DMS 273 (cell line): Measurements from ENCODE around the gene ADAMTS20.
"Not testable (repeated sequence)": the region's sequence is repeated elsewhere in the genome, so short reads cannot be mapped to it uniquely, and the experiment has no call there.

Experiments used
- DNase-seq: peaks from one replicate; lab custom pipeline; 2025; ENCODE audit not compliant: unreplicated experiment; lab: John Stamatoyannopoulos, UW

Gene ADAMTS20, protein sequence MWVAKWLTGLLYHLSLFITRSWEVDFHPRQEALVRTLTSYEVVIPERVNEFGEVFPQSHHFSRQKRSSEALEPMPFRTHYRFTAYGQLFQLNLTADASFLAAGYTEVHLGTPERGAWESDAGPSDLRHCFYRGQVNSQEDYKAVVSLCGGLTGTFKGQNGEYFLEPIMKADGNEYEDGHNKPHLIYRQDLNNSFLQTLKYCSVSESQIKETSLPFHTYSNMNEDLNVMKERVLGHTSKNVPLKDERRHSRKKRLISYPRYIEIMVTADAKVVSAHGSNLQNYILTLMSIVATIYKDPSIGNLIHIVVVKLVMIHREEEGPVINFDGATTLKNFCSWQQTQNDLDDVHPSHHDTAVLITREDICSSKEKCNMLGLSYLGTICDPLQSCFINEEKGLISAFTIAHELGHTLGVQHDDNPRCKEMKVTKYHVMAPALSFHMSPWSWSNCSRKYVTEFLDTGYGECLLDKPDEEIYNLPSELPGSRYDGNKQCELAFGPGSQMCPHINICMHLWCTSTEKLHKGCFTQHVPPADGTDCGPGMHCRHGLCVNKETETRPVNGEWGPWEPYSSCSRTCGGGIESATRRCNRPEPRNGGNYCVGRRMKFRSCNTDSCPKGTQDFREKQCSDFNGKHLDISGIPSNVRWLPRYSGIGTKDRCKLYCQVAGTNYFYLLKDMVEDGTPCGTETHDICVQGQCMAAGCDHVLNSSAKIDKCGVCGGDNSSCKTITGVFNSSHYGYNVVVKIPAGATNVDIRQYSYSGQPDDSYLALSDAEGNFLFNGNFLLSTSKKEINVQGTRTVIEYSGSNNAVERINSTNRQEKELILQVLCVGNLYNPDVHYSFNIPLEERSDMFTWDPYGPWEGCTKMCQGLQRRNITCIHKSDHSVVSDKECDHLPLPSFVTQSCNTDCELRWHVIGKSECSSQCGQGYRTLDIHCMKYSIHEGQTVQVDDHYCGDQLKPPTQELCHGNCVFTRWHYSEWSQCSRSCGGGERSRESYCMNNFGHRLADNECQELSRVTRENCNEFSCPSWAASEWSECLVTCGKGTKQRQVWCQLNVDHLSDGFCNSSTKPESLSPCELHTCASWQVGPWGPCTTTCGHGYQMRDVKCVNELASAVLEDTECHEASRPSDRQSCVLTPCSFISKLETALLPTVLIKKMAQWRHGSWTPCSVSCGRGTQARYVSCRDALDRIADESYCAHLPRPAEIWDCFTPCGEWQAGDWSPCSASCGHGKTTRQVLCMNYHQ (N-terminal part only)

DNA sequence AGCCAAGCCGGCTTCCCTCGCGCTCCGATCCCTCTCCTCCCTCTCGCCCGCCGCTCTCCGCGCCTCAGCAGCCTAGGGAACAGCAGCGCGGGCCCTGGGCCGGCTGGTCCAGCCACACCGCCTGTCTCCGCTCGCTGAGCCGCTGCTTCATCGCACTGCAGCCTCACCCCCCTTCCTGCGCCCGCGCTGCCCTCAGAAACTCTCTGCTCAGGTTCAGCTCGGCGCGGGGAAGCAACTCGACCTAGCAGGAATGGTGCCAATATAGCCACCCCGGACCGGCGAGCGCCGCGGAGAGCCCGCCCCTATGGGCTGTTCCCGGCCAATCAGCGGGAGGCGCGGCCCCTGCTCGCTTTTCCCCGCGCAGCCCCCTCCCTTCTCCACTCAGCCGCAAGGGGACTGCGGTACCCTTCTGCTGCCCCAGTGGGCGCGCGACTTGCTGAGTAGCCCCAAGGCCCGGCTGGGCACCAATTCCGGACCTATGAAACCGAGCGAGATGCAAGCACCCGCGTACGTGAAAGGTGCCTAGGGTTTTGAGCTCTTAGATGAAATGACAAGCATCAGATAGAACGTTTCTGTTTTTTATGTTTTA, at the start of gene ADAMTS20:
Gene ADAMTS20, minus strand, starts transcription at position 233 of the 589 bp plus-strand sequence. CDS start 282 bp downstream, outside the sequence.
- DNase-seq, result peak; percentile 80

DNA sequence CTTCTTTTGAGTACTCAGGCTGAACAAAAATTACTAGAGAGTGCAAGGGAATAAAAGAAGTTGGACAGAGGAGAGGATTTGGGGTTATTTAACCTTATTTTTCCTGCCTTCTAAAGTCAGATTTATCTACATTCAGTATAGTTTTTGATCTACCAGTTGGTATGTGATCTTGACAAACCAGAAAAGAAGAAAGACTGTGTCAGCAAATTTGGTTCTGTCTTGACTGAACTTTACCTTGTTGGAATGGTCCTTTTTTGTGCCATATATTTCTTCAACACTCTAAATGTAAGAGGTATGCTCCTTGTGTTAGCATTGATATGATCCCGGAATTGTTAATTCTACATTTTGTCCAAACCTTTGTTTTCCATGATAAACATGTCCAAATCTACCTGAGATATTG, 47.7 kb upstream of the ADAMTS20 start:
- no peak for DNase-seq

DNA sequence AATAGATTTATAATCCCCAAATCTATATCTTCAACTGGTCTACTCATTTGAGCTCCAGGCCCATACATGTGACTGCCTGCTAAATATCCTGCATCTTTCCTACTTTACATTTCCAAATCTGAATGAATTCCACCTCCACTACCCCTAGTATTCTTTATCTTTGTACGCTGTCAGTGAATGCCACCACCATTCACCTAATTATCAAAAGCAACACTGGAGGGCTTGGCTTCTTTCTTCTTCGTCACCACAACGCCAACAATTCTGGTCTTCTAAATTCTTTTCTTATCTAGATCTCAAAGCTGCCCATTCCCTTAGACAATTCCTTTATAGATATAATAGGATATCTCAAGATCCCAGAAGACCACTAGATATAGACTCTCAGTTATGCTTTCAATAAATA, 47.1 kb upstream of the ADAMTS20 start:
- DNase-seq, result no peak

DNA sequence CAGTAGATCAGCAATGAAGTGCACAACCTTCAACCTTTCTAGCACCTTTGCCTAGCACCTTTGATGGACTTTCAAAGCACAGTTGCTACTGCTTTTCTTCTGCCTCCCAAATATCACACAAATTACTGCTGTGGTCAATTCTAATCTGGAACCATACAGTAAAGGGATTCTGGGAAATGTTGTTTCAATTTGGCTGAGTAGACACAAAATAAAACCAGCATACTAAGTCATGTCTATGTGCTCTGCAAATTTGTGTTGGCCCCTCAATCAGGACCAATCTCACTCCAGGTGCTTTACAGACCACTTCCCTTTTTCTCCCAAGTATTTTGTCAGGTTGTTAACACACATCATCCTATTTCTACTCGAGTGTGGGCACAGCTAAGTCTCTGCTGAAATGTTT, 38.3 kb upstream of the ADAMTS20 start:
- no peak for DNase-seq

DNA sequence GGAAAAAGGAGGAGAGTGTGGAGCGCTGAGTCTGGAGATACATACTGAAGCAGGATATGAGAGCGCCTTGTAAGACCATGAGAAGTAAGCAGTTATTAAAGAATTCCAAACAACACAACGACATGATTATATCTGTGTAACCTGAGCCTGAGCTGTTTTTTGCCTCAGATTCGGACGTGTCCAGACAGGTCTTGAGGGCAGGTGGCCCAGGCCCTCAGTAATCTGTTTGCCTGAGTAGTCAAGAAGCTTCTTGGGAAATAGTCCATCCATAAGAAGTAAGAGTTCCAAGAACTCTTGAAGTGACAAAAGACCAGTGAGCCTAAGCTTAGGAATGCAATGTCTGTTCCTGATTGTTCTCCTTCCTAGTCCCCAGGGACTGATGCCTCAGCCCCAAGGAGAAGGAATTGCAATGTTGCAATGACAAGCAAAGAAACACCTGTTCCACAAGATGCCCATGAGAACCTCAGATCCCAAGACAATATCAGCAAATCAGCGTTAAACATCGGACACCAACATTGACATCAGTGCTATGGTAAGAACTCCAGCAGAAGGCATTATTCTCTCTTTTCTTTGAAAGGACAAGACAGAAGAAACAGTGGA, 34.7 kb upstream of the ADAMTS20 start:
- DNase-seq, result peak; percentile 57

DNA sequence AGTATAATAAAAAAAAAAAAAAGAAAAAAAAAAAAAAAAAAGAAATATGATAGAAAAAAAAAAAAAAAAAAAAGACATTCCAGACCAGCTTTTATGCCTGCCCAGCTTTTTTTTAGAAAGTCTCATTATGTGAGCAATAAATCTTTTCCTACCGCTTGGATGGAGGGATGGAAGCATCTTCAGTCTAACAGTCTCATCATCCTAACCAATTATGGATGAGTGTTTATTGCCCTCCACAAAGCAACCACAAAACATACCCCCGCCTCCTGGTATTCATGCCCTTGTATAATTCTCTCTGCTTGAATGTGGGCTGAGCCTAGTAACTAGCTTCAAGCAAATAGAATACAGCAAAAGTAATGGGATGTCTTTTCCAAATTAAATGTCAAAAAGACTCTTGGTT, 33.7 kb upstream of the ADAMTS20 start:
- DNase-seq, result no peak

DNA sequence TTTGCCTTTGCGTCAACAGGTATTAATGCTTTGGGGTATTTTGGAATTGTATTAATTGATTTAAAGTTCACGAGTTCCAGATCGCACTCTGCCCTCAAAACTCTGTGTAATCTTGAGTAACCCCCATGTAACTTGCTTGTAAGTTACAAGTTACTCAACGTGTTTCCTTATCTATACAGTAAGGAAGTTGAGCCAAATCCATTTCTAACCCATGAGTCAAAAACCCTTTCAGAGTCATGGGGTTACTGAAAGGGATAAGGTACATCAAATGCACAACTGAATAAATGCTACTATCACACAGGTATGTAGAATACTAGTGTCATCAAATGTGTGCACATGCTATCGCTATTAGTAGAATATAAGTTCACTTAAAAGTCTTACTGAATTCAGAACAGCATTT, 28.6 kb upstream of the ADAMTS20 start:
- DNase-seq, result no peak

DNA sequence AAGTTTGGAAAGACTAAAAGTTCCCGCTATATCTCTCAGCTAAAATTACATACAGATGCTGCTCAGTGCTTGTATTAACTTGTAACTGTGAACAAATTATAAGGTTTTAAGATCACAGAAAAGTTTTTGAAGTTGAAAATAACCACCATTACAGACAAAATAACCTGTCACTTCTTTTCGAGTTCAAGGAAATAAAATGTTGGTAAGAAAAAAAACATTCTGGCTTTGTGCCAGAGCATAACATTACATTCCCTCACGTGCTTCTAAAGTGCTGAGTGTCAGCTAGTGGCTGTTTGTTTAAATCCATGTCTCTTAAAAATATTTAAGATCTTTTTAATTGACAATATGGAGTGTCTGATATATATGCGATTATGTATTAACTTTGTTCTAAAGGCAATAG, 27.2 kb upstream of the ADAMTS20 start:
- DNase-seq, result peak; percentile 27

DNA sequence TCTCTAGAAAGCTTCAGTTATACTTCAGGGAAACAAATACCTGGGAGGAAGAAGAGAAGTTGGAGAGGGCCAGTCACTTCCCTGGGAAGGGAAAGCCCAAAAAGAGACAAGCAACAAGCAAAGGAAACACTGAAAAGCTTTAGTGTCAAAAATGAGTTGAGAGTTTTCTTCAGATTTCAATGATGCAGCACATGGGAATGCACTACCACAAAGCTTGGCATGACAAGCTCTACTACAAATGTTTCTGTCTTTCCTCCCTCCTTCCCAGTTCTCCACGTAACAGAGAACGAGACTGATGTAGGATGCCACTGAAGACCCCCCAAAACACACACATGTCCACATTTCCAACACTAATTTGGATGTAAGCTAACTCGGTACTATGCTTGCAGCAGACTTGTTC, 26.8 kb upstream of the ADAMTS20 start:
- no peak for DNase-seq

DNA sequence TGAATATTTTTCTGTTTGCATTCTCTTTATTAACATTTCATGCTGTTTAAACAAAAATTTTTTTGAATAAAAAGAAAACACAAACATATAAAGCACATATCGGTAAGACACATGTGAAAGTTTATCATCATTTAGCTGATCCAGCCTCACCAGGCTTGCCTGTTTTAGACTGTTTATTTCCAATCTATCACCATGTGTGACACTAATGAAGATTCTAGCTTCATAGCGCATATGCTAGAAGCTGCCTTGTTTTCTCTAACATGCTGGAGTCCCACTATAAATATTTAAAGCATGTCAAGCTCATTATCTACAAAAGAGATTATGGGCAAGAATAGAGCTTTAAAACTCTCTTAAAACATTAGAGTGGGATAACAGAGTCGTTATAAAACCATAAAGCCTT, 25.4 kb upstream of the ADAMTS20 start:
- no peak for DNase-seq

DNA sequence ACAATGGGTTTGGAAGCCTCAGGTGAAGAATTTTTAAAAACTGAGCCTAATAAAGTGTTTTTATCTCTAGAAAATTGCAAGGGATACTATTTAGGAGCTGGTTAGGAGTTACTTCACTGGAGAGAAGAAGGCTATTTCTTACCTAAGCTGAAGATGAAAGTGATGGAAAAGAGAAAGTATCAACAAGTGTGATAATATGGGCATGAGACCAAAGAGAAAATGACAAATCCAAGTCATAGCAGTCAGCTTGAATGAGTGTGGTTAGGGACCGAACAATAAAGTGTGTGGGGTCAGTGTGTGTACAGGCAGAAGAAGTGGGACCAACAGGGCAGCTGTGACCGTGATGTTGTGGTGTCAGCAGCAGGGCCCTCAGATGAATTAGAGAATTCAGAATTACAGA, 24.2 kb upstream of the ADAMTS20 start:
- no peak for DNase-seq

DNA sequence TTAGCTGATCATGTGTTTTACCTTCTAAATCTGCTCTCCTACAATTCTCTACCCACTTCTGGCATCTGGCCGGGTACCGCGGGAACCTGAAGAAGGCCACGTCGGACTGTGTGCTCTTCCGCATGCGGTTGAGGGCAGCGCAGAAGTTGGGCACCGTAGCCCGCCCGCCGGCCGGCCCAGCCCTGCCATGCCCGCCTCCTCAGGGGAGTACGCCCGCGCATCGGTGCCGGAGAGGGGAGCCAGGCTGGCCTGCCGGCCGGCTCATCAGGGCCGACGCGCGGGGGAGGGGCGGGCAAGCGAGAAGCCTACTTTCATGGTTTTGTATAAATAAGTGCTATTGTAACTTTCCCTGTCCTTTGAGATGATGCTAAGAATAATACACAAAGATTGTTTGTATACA, 19.9 kb upstream of the ADAMTS20 start:
- no peak for DNase-seq

DNA sequence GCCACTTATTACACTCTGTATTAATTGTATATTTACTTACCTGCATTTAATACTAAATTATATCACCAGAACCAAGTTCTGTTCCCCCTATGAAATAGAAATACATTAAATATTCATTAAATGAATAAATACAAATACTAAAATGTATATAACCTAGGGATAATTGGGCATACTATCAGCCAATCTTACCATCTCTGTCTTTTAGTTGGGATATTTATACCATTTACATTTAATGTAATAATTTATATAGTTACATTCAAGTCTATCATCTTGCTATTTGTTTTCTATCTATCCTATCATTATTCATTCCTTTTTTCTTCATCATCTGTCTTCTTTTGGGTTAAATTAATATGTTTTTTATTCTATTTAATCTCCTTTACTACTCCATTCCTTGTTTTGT, 4.1 kb upstream of the ADAMTS20 start:
- no peak for DNase-seq

DNA sequence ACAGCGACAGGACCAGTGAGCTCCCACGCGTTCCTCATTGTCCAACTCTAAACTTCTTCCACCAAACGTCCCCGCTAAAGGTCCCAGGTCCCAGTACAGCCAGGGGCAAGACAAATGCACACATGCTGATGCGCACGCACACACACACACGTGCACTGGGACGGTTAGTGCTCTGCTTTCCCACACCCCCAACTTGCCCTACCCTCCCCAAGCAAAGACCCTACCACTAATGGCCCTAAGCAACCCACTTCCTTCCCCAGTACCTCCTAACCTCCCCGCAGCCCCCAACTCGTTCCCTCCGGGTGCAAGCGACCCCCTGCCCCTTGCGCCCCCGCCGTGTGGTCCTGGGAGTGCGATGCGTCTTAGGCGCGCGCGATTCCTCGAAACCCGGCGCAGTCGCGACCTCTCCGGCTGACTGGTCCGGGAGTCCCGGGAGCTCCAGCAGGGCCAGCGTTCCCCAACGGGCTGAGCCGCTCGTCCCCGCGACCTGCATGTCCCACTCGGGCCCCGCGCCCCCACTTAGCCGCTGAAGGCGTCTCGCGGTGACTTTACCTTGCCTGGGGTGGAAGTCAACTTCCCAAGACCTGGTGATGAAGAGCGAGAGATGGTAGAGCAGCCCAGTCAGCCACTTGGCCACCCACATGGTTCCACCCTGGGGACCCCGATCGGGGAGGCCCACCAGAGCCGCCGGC, 578 bp downstream of the ADAMTS20 start:
- no peak for DNase-seq

DNA sequence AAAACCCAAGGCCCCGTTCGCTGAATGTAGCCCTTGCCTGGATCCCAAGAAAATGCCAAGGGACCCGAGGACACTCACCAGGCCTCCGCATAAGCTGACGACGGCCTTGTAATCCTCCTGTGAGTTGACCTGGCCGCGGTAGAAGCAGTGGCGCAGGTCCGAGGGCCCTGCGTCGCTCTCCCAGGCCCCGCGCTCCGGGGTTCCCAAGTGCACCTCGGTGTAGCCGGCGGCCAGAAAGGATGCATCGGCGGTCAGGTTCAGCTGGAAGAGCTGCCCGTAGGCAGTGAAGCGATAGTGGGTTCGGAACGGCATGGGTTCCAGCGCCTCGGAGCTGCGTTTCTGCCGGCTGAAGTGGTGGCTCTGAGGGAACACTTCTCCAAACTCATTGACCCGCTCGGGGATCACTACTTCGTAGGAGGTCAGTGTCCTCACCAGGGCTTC, 1.2 kb downstream of the ADAMTS20 start:
- no peak for DNase-seq

DNA sequence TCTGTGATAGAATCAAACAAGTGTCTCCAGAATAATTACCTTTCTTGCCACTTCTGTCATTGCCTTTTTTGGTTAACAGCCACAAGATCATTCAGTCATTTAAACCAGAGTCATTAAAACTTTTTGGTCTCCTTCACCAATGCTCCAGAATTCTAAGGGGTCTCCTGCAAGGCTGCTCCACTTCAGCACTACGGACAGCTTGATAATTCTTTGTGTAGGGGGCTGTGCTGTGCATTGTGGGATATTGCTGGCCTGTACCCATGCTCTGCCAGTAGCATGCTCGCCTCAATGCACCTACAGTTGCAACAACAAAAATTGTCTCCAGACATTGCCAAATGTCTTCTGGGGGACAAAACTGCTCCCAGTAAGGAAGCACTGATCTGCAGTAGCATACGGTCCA, 7.3 kb downstream of the ADAMTS20 start:
- no peak for DNase-seq

DNA sequence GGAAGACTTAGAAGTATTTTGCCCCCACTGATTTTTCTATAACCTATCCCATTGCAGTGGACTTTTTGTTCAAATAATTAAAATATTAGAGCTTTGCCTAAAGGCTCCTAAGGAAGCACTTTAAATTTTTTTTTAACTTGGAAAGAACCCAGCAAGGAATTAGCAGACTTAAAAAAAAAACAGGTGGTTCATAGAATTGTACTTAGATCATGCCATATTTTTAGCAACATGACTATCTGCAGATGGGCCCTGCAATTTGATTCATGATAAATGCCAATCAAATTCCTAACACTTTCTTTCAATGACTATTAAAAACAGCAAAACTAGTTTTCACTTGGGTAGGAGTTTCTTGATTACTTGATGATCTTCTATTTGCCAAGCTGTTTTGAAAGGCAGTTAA, 11.5 kb downstream of the ADAMTS20 start:
- DNase-seq, result peak; percentile 37

DNA sequence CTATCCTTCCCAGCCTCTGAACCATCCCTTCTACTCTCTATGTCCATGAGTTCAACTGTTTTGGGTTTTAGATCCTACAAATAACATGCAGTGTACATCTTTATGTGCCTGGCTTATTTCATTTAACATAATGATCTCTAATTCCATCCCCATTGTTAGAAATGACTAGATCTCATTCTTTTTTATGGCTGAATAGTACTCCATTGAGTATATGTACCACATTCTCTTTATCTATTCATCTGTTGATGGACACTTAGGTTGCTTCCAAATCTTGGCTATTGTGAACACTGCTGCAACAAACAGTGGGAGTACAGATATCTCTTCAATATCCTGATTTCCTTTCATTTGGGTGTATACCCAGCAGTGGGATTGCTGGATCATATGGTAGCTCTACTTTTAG, 14.3 kb downstream of the ADAMTS20 start:
- DNase-seq, result not testable (repeated sequence)

DNA sequence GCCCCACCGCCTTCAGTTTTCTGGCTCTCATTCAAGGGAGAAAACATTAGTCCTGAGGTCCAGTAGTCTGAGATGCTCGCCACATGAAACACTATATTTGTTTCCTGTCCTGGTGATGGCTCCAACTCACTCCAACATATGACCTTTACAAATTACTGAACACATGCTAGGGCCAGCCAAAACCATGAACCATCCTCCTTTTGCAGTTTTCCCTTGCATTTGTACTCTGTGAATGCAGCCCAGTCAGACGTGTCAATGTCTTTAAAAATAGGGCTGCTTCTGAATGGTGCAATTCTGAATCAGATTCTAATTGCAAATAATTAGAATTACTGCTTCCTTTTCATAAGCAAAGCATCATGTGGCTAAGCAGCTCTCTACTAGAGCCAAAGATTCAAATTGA, 36.0 kb downstream of the ADAMTS20 start:
- no peak for DNase-seq

DNA sequence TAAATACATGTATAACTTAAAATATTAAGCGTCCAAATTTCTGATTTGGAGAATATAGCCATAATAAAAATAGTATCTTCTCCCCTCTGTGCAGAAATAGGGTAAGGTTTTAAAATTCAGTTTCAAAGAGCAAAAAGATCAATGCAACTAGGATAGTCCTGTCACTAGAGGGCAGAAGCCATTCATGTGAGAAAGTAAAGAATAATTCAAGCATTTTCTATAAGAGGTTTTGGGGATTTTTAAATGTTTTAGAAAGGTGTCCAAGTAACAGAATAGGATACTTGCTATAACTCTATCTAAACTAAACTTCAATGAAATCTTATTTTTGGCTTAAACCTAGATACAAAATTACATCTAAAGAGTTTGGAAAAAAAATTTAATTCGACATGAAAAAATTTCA, 50.3 kb downstream of the ADAMTS20 start:
- peak; percentile 32 for DNase-seq
